HL-60 (cell line): Measurements from ENCODE around the gene DNAH10.

Experiments used
- DNase-seq, 2 experiments: peaks; one replicate each; pipeline ENCODE4 v3.0.0-alpha.2; 2010 to 2020; ENCODE audit warnings: low read depth in 1 of 2, low spot score in 1 of 2
- H3K27ac ChIP-seq: fragments of 250-450 bp; sonication (Bioruptor Pico); replicated peaks from 2 replicates; pipeline ENCODE4 v1.5.1; 2020; ENCODE audit warnings: mild to moderate bottlenecking, moderate library complexity
- H3K27me3 ChIP-seq: fragments of 250-450 bp; sonication (Bioruptor Pico); 2 replicates; pipeline ENCODE4 v1.5.1; 2021; ENCODE audit warnings: mild to moderate bottlenecking, moderate library complexity; ENCODE audit not compliant: insufficient read depth, poor library complexity, severe bottlenecking
- H3K4me3 ChIP-seq: replicated peaks from 2 replicates; pipeline ENCODE4 v1.5.1; 2011; ENCODE audit warnings: mild to moderate bottlenecking, control low read depth, low read length; ENCODE audit not compliant: insufficient read depth
- CTCF ChIP-seq: IDR thresholded peaks from one replicate; pipeline ENCODE4 v1.5.1; 2011; ENCODE audit warnings: low read length, control low read depth, inconsistent platforms; ENCODE audit not compliant: insufficient read depth
- GABPA ChIP-seq: IDR thresholded peaks from 2 replicates; pipeline ENCODE4 v1.6.1; 2012; ENCODE audit warnings: low read depth
- POLR2AphosphoS5 ChIP-seq: IDR thresholded peaks from 2 replicates; pipeline ENCODE4 v1.6.1; 2012; ENCODE audit warnings: low read depth
- REST ChIP-seq: IDR thresholded peaks from 2 replicates; pipeline ENCODE4 v1.6.1; 2012; ENCODE audit warnings: low read depth; ENCODE audit not compliant: insufficient replicate concordance
- SPI1 ChIP-seq: IDR thresholded peaks from 2 replicates; pipeline ENCODE4 v1.6.1; 2012; ENCODE audit warnings: low read depth, mild to moderate bottlenecking, borderline replicate concordance

The DNAH10 gene

GRCh38 chr12:123972457-123973401 lies 210.6 kb downstream of the DNAH10 start, which contains the start of the genes CCDC92 and ZNF664:
TSS of gene CCDC92 (minus strand) at chr12:123972831. CDS start at chr12:123944305, 28,526 bp downstream.
TSS of gene ZNF664 (plus strand) at chr12:123973215. CDS start at chr12:124012145, 38,930 bp downstream.
- Histone ChIP-seq H3K27me3 (no peaks in the 10 kb centered on the region), H3K4me3 (peak within 1 kb of the TSS; percentile 82), H3K27ac (no peak within 1 kb of the TSS)
- TF ChIP-seq REST, result no peak
- TF ChIP-seq GABPA, result no peak
- TF ChIP-seq SPI1, result no peak
- no peak for TF ChIP-seq POLR2AphosphoS5
- TF ChIP-seq CTCF, result no peak
- DNase-seq, result peak; percentile 46 to 76

GRCh38 chr12:123973552-123974341 lies 211.6 kb downstream of the DNAH10 start:
- no peak for DNase-seq
- H3K4me3 ChIP-seq, result peak overlapping the region; percentile 82
- H3K27me3 ChIP-seq, result no peaks in the 10 kb centered on the region
- TF ChIP-seq GABPA (no peak), REST (no peak), CTCF (no peak)
- no peak overlapping the region for H3K27ac ChIP-seq

- TF ChIP-seq POLR2AphosphoS5 (no peak), GABPA (no peak), CTCF (no peak), SPI1 (no peak), REST (no peak)
- DNase-seq, result no peak
- Histone ChIP-seq H3K27ac (no peak overlapping the region), H3K4me3 (no peak overlapping the region), H3K27me3 (no peaks in the 10 kb centered on the region)
Measured at GRCh38 chr12:123976227-123976826, 214.2 kb downstream of the DNAH10 start.
